IPS-15b (cell line): ENCODE results near the gene ATR.
"Not testable (repeated sequence)": the region's sequence is repeated elsewhere in the genome, so short reads cannot be mapped to it uniquely, and the experiment has no call there.

Experiments
- H3K27me3 ChIP-seq: one replicate; pipeline ENCODE4 v1.6.1; 2013; ENCODE audit warnings: low read length; ENCODE audit not compliant: control insufficient read depth, insufficient read depth
- H3K36me3 ChIP-seq: one replicate; pipeline ENCODE4 v1.6.1; 2013; ENCODE audit warnings: low read length; ENCODE audit not compliant: control insufficient read depth, insufficient read depth
- H3K4me1 ChIP-seq: one replicate; pipeline ENCODE4 v1.6.1; 2013; ENCODE audit warnings: mild to moderate bottlenecking, low read length; ENCODE audit not compliant: control insufficient read depth, insufficient read depth
- H3K4me3 ChIP-seq: one replicate; pipeline ENCODE4 v1.5.1; 2013; ENCODE audit warnings: low read depth, low read length
- H3K9ac ChIP-seq: one replicate; pipeline ENCODE4 v1.6.1; 2013; ENCODE audit warnings: low read depth, mild to moderate bottlenecking, low read length
- H3K9me3 ChIP-seq: one replicate; pipeline ENCODE4 v1.6.1; 2013; ENCODE audit warnings: mild to moderate bottlenecking, low read length; ENCODE audit not compliant: control insufficient read depth, insufficient read depth

ATR gene

GRCh38 chr3:142609136-142609535 lies 30.6 kb upstream of the ATR start:
- Histone ChIP-seq H3K27me3 (no peaks in the 10 kb centered on the region), H3K9me3 (no peaks in the 10 kb centered on the region), H3K9ac (no peak overlapping the region), H3K4me1 (no peaks in the 10 kb centered on the region), H3K36me3 (no peaks in the 10 kb centered on the region), H3K4me3 (no peak overlapping the region)

DNA sequence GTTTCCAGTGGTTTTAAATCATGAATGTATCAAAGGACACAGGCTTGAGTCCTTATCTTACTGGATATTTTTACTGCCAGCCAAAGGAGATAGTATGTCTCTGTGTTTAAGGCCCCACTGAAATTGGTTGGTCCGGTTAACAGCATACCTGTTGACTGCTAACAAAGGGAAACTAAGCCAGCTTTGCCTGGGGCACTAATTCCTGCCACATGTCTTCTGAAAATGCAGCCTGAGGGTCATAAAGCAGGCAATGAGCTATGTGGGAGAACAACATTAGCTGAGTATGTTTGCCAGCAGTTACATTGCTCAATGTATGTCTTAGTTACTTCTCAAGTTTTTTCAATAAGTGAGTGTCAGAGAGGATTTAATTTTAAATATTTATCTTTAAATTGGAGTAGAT lies 30.1 kb upstream of the ATR start:
- Histone ChIP-seq H3K9ac (no peak overlapping the region), H3K4me1 (no peaks in the 10 kb centered on the region), H3K27me3 (no peaks in the 10 kb centered on the region), H3K4me3 (no peak overlapping the region), H3K9me3 (no peaks in the 10 kb centered on the region), H3K36me3 (no peaks in the 10 kb centered on the region)

DNA sequence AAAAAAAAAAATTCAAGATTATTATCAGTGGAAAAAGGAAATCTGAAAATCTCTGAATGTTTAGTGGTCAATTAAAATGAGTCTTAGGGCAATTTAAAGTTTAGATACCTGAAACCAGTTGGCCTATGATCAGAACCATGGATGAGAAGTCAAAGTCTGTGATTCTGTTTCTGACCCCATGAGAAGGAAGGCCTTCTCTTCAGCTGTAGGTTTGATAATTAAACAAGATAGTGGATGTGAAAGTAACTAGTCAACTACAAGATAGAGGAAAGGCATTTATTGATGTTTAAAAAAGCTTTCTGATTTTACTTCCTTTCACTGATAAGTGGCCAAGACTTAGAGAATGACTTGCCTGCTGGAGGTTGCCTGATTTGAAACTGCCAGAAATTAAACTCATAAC lies 26.4 kb upstream of the ATR start:
- Histone ChIP-seq H3K27me3 (no peaks in the 10 kb centered on the region), H3K9ac (no peak overlapping the region), H3K9me3 (no peaks in the 10 kb centered on the region), H3K4me3 (no peak overlapping the region), H3K36me3 (no peaks in the 10 kb centered on the region), H3K4me1 (no peaks in the 10 kb centered on the region)

DNA sequence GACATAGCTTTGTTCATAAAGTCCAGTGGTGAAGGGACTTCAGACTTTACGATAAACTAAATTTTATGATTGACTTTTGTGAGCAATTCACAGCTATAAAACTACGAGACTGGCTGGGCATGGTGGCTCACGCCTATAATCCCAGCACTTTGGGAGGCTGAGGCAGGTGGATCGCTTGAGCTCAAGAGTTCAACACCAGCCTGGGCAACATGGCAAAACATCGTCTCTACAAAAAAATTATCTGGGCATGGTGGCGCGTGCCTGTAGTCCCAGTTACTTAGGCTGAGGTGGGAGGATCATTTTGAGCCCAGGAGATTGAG lies 24.8 kb upstream of the ATR start:
- H3K36me3 ChIP-seq, H3K9ac ChIP-seq, H3K9me3 ChIP-seq, H3K27me3 ChIP-seq, H3K4me1 ChIP-seq, H3K4me3 ChIP-seq: not testable (repeated sequence)

DNA sequence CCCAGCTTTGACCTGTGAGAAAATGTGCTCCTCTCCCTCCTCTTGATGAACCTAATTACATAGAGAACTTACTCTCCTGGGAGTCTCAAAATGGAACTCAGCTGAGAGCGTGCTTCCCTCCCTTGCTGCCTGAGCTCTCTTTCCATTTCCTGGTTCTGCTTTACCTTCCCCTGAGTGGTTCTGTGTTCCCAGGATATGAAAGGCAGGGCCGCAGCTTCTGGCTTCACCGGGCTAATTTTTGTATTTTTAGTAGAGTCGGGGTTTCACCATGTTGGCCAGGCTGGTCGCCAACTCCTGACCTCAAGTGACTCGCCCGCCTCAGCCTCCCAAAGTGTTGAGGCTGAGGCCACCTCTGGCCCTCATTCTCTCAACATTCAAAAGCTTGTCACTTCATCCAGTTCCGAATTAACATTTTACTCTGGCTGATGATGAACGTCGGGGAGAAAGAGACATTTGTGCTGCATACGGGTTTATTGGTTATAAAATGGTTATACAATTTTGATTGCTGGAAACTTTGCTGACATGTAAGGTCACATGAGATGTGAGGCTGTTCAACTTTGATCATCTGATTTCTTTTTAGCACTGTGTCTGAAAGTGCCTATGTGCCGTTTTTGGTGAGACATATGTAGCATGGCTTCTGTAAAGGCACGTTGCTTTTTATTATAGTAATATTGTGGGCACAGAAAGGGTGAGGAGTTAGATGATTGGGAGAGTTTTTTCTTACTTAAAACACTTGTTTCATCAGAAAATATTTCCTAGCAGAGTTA lies 24.3 kb upstream of the ATR start:
- no peak overlapping the region for H3K4me3 ChIP-seq
- H3K9me3 ChIP-seq: no peaks in the 10 kb centered on the region
- no peaks in the 10 kb centered on the region for H3K27me3 ChIP-seq
- no peaks in the 10 kb centered on the region for H3K4me1 ChIP-seq
- no peaks in the 10 kb centered on the region for H3K36me3 ChIP-seq
- H3K9ac ChIP-seq: no peak overlapping the region

GRCh38 chr3:142601713-142602112 lies 23.2 kb upstream of the ATR start:
- H3K36me3 ChIP-seq: no peaks in the 10 kb centered on the region
- no peak overlapping the region for H3K4me3 ChIP-seq
- H3K9ac ChIP-seq: no peak overlapping the region
- H3K4me1 ChIP-seq: peaks cover 3% of the 10 kb centered on the region
- no peaks in the 10 kb centered on the region for H3K9me3 ChIP-seq
- peaks cover 8% of the 10 kb centered on the region for H3K27me3 ChIP-seq

DNA sequence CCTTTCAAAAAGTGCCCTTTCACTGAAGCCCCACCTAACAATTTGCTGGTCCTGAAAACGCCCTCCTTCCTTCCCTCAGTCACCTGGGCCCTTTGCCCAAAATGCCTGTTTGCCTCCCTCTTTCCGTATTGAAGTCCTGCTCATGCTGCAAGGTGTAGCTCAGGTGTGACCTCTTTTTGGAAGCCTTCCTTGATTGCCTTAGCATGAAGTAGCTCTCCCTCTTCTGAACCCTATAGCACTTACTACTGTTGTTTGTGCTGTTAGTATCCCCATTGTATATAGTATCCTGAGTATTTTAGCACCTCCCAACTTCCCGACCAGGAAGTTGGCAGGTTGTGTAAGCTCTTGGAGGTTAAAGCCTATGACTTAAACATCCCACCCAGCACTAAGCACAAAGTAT lies 19.4 kb upstream of the ATR start:
- Histone ChIP-seq H3K4me1 (peaks cover 3% of the 10 kb centered on the region), H3K9ac (no peak overlapping the region), H3K4me3 (no peak overlapping the region), H3K27me3 (peaks cover 10% of the 10 kb centered on the region), H3K9me3 (no peaks in the 10 kb centered on the region), H3K36me3 (no peaks in the 10 kb centered on the region)

DNA sequence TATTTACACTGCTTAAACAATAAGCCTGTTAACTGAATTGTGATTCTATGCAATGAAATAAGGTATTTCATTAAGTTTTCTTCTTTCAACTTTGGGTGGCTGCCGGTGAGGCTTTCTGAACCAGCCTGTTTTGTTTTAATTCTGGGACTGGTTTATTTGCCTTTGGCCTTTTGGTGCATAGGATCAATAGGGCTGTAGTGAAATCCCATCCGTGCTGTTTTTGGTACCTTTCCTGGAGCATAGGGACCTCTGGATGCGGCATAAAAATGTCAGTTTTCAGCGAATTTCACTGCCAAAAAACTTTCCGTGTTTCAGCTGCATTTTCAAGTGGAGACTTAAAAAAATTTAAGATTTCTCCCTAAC lies 18.2 kb upstream of the ATR start:
- Histone ChIP-seq H3K4me1 (peaks cover 3% of the 10 kb centered on the region), H3K9me3 (no peaks in the 10 kb centered on the region)

GRCh38 chr3:142595951-142596725 lies 17.6 kb upstream of the ATR start, which contains the start of gene PLS1:
Gene PLS1 (plus strand): TSS chr3:142596393. CDS start chr3:142664238, 67,845 bp downstream.
- Histone ChIP-seq H3K9ac (peak within 1 kb of the TSS; percentile 57), H3K4me3 (peak within 1 kb of the TSS; percentile 76), H3K4me1 (peaks cover 3% of the 10 kb centered on the region), H3K9me3 (no peaks in the 10 kb centered on the region), H3K36me3 (no peaks in the 10 kb centered on the region), H3K27me3 (peaks cover 10% of the 10 kb centered on the region)

More for the DNA sequence above, 18.2 kb upstream of the ATR start:
- Histone ChIP-seq H3K36me3 (no peaks in the 10 kb centered on the region), H3K9ac (no peak overlapping the region), H3K27me3 (peaks cover 10% of the 10 kb centered on the region), H3K4me3 (peak overlapping the region; percentile 76)

GRCh38 chr3:142595581-142595950 lies 17.0 kb upstream of the ATR start:
- Histone ChIP-seq H3K9me3 (no peaks in the 10 kb centered on the region), H3K4me3 (peak overlapping the region; percentile 76), H3K4me1 (peaks cover 3% of the 10 kb centered on the region), H3K27me3 (peaks cover 10% of the 10 kb centered on the region), H3K36me3 (no peaks in the 10 kb centered on the region), H3K9ac (no peak overlapping the region)

GRCh38 chr3:142595141-142595540 lies 16.6 kb upstream of the ATR start:
- Histone ChIP-seq H3K4me3 (no peak overlapping the region), H3K36me3 (no peaks in the 10 kb centered on the region), H3K9me3 (no peaks in the 10 kb centered on the region), H3K9ac (no peak overlapping the region), H3K4me1 (peaks cover 3% of the 10 kb centered on the region), H3K27me3 (peaks cover 10% of the 10 kb centered on the region)

GRCh38 chr3:142592268-142592667 lies 13.7 kb upstream of the ATR start:
- H3K4me3 ChIP-seq, H3K27me3 ChIP-seq, H3K36me3 ChIP-seq: not testable (repeated sequence)

More at GRCh38 chr3:142592268-142592667, 13.7 kb upstream of the ATR start:
- not testable (repeated sequence) for H3K9me3 ChIP-seq, H3K4me1 ChIP-seq, H3K9ac ChIP-seq
